Neural crest cell (in vitro differentiated cells): Measurements from ENCODE around the gene SNX9. TPM values are rescaled to one million over a fixed set of nuclear protein-coding genes. Genes with fewer than 3 reads are reported as not detected.

ENCODE experiments used
- DNase-seq: peaks from one replicate; pipeline ENCODE4 v3.0.0; 2021; ENCODE audit warnings: low read depth, mixed read lengths, low spot score
- H3K27ac Mint-ChIP-seq: one replicate; pipeline ENCODE4 v1.8.0; 2021; ENCODE audit warnings: mild to moderate bottlenecking, mixed read lengths; ENCODE audit not compliant: unreplicated experiment
- H3K27me3 Mint-ChIP-seq: 2 replicates; pipeline ENCODE4 v1.8.0; 2021; ENCODE audit warnings: low read depth, mild to moderate bottlenecking, mixed read lengths
- H3K36me3 Mint-ChIP-seq: 2 replicates; pipeline ENCODE4 v1.8.0; 2021; ENCODE audit warnings: low read depth, mild to moderate bottlenecking, mixed read lengths
- H3K4me1 Mint-ChIP-seq: 2 replicates; pipeline ENCODE4 v1.8.0; 2021; ENCODE audit warnings: mixed read lengths
- H3K4me3 Mint-ChIP-seq: one replicate; pipeline ENCODE4 v1.8.0; 2021; ENCODE audit warnings: mild to moderate bottlenecking, mixed read lengths
- H3K9me3 Mint-ChIP-seq: 2 replicates; pipeline ENCODE4 v1.8.0; 2021; ENCODE audit warnings: mixed read lengths
- total RNA-seq: library from RNA; stranded (reverse); gene quantifications from 2 replicates; pipeline ENCODE4 v1.2.1, GENCODE V29; 2021
- TF ChIP-seq, protein P1 (sequence below): fragments of 200-600 bp; sonication (generic); conservative IDR thresholded peaks from 2 replicates; pipeline ENCODE4 v1.5.0; 2021; ENCODE audit warnings: antibody characterized with exemption, mild to moderate bottlenecking

Gene SNX9
- total RNA-seq, 1 donor from 2014 or later: 18.1 TPM

- TF ChIP-seq, protein P1, sequence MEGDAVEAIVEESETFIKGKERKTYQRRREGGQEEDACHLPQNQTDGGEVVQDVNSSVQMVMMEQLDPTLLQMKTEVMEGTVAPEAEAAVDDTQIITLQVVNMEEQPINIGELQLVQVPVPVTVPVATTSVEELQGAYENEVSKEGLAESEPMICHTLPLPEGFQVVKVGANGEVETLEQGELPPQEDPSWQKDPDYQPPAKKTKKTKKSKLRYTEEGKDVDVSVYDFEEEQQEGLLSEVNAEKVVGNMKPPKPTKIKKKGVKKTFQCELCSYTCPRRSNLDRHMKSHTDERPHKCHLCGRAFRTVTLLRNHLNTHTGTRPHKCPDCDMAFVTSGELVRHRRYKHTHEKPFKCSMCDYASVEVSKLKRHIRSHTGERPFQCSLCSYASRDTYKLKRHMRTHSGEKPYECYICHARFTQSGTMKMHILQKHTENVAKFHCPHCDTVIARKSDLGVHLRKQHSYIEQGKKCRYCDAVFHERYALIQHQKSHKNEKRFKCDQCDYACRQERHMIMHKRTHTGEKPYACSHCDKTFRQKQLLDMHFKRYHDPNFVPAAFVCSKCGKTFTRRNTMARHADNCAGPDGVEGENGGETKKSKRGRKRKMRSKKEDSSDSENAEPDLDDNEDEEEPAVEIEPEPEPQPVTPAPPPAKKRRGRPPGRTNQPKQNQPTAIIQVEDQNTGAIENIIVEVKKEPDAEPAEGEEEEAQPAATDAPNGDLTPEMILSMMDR: no peak
- no peak overlapping the region for H3K4me3 Mint-ChIP-seq
- peaks cover 9% of the 10 kb centered on the region for H3K4me1 Mint-ChIP-seq
- peaks cover 11% of the 10 kb centered on the region for H3K36me3 Mint-ChIP-seq
- no peak overlapping the region for H3K27ac Mint-ChIP-seq
- DNase-seq: no peak
- no peaks in the 10 kb centered on the region for H3K9me3 Mint-ChIP-seq
- no peaks in the 10 kb centered on the region for H3K27me3 Mint-ChIP-seq
Observed at GRCh38 chr6:157927011-157927410, 104.0 kb downstream of the SNX9 start.

DNA sequence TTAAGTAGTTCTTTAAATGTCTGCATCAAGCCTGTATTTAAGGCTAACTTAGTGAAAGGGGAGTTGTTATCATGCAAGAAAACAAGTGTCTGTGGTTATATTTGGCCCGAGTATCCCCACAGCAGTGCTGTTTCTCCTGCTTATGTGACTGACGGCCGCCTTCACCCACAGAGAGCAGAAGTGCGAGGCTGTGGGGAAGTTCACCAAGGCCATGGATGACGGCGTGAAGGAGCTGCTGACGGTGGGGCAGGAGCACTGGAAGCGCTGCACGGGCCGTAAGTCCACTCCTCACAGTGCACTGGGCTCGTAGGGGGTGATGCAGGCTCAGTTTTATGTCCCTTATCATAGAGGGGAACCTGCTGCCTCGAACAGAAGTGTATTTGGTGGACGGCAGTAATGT lies 105.4 kb downstream of the SNX9 start:
- Mint-ChIP-seq H3K4me3 (no peak overlapping the region), H3K27ac (peak overlapping the region; percentile 91), H3K9me3 (no peaks in the 10 kb centered on the region), H3K27me3 (no peaks in the 10 kb centered on the region), H3K36me3 (peaks cover 11% of the 10 kb centered on the region), H3K4me1 (peaks cover 9% of the 10 kb centered on the region)
- TF ChIP-seq, protein P1: no peak
- DNase-seq: no peak

GRCh38 chr6:157929076-157929475 lies 106.0 kb downstream of the SNX9 start:
- Mint-ChIP-seq H3K27ac (peak overlapping the region; percentile 91), H3K9me3 (no peaks in the 10 kb centered on the region), H3K27me3 (no peaks in the 10 kb centered on the region), H3K36me3 (peaks cover 6% of the 10 kb centered on the region), H3K4me1 (peaks cover 9% of the 10 kb centered on the region), H3K4me3 (no peak overlapping the region)
- DNase-seq: no peak
- TF ChIP-seq, protein P1: no peak

DNA sequence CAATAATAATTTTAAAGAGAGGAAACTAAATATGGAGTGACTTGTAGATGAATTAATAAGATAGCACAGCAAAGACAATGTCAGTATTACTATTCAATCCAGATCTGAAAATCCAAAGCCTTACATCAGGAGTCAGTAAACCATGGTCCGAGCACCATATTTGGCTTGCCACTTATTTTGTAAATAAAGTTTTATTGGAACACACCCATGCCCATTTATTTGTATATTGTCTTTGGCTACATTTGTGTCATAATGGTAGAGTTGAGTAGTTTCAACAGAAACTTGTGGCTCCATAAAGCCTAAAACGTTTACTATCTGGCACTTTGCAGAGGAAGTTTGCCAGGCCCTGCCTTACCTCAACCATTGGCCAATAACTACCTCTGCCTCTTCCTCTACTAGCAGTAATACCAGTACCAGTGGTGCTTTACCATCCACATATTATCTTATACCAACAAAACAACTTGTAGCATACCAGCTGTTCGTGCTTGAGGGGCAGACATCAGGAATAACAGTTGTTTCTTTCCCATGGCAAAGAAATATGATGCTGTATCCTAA lies 106.8 kb downstream of the SNX9 start:
- Mint-ChIP-seq H3K4me1 (peaks cover 9% of the 10 kb centered on the region), H3K36me3 (peaks cover 4% of the 10 kb centered on the region), H3K27ac (no peak overlapping the region), H3K9me3 (no peaks in the 10 kb centered on the region), H3K4me3 (no peak overlapping the region), H3K27me3 (no peaks in the 10 kb centered on the region)
- TF ChIP-seq, protein P1: no peak
- no peak for DNase-seq

DNA sequence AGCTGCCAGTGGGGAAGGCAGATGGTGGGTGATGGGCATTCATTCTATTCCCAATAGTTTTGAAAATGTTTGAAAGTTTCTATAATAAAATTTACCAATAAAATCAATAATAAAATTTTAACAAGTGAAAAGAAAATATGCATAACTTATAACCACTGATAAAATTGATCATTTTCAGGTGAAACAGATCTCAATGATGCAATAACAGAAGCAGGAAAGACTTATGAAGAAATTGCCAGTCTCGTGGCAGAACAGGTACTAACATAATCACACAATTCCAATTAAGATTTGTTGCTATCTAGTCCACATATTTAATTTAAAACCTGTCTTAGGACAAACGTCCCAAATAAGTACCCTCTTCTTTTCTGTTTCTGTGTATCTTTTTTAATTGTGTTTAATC lies 112.7 kb downstream of the SNX9 start:
- Mint-ChIP-seq H3K27me3 (no peaks in the 10 kb centered on the region), H3K4me3 (no peak overlapping the region), H3K4me1 (no peaks in the 10 kb centered on the region), H3K36me3 (peaks cover 7% of the 10 kb centered on the region), H3K9me3 (no peaks in the 10 kb centered on the region), H3K27ac (no peak overlapping the region)
- DNase-seq: no peak
- TF ChIP-seq, protein P1: no peak

DNA sequence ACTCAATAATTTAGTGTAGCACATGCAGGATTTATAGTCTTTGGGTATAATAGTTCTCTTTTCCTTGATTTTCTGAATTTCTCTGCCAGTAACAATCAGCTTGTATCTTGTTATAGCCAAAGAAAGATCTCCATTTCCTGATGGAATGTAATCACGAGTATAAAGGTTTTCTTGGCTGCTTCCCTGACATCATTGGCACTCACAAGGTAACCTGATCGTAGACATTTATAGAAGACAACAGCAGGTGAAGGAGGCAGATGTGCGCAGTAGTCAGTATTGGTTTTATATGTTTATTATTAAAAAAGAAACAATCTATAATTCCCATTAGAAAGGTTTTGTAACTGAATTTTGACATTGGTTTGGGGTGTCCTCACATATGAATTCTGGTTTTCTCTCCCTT lies 114.3 kb downstream of the SNX9 start:
- peaks cover 9% of the 10 kb centered on the region for H3K36me3 Mint-ChIP-seq
- TF ChIP-seq, protein P1: no peak
- DNase-seq: no peak
- no peaks in the 10 kb centered on the region for H3K9me3 Mint-ChIP-seq
- H3K4me1 Mint-ChIP-seq: no peaks in the 10 kb centered on the region
- no peaks in the 10 kb centered on the region for H3K27me3 Mint-ChIP-seq
- H3K27ac Mint-ChIP-seq: no peak overlapping the region
- H3K4me3 Mint-ChIP-seq: no peak overlapping the region
